ENCODE data around the gene PLPP4. TPM values are rescaled to one million over a fixed set of nuclear protein-coding genes. Genes with fewer than 3 reads are reported as not detected.

The PLPP4 gene
- total RNA-seq, 6 experiments from 2014 or later = 12.2 to 31.1 (median 16.9) TPM

DNA sequence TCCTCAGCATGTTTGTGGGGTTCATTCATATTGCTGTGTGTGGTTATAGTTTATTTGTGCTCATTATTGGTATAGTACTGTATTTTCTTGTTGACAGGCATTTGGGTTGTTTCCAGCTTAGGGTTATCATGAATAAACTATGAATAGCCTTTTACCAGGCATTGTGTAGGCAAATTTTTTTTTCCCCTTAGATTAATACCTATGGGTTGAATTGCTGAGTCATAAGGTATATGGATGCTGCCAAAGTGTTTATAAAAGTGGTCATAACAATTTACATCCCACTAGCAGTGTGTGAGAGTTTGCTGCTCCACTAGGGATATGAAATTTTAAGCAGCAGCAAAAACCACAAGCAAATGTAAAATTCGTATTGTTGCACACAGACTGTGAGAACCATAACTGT lies 175.0 kb downstream of the PLPP4 start:
- Mint-ChIP-seq H3K36me3 (ENCODE audit: low read depth) (no peaks in the 10 kb centered on the region), H3K27me3 (ENCODE audit: insufficient read depth) (peaks cover 3% of the 10 kb centered on the region; the same call in 1 of the 2 replicates), H3K4me1 (ENCODE audit: low read depth) (no peaks in the 10 kb centered on the region), H3K27ac (no peak overlapping the region), H3K4me3 (no peak overlapping the region), H3K9me3 (no peaks in the 10 kb centered on the region)
- TF ChIP-seq, protein P1, sequence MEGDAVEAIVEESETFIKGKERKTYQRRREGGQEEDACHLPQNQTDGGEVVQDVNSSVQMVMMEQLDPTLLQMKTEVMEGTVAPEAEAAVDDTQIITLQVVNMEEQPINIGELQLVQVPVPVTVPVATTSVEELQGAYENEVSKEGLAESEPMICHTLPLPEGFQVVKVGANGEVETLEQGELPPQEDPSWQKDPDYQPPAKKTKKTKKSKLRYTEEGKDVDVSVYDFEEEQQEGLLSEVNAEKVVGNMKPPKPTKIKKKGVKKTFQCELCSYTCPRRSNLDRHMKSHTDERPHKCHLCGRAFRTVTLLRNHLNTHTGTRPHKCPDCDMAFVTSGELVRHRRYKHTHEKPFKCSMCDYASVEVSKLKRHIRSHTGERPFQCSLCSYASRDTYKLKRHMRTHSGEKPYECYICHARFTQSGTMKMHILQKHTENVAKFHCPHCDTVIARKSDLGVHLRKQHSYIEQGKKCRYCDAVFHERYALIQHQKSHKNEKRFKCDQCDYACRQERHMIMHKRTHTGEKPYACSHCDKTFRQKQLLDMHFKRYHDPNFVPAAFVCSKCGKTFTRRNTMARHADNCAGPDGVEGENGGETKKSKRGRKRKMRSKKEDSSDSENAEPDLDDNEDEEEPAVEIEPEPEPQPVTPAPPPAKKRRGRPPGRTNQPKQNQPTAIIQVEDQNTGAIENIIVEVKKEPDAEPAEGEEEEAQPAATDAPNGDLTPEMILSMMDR (IDR thresholded peaks at IDR 0.05) = no peak
- DNase-seq = no peak

DNA sequence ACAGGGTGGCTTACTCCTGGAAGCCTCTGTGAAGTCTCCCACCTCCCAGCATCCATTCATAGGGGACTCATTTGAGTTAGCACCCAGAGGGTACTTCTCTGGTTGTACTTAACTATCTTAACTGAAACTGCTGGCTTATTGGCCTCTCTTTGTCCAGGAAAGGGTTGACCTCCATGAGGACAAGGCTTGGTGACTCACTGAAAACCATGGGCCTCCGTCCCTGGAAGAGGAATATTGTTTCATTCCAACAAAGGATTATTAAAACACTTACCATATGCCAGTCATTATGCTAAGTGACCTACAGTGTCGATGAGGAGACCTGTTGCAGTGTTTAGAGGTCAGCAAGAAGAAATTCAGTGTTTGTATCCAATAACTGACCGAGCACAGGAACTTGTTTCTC lies 175.9 kb downstream of the PLPP4 start:
- H3K9me3 Mint-ChIP-seq = no peaks in the 10 kb centered on the region
- DNase-seq = no peak
- H3K27ac Mint-ChIP-seq = no peak overlapping the region
- no peak overlapping the region for H3K4me3 Mint-ChIP-seq
- H3K4me1 Mint-ChIP-seq (ENCODE audit: low read depth) = no peaks in the 10 kb centered on the region
- TF ChIP-seq, protein P1 (IDR thresholded peaks at IDR 0.05) = no peak
- H3K27me3 Mint-ChIP-seq (ENCODE audit: insufficient read depth) = peaks cover 4% of the 10 kb centered on the region; the same call in 1 of the 2 replicates
- no peaks in the 10 kb centered on the region for H3K36me3 Mint-ChIP-seq (ENCODE audit: low read depth)

DNA sequence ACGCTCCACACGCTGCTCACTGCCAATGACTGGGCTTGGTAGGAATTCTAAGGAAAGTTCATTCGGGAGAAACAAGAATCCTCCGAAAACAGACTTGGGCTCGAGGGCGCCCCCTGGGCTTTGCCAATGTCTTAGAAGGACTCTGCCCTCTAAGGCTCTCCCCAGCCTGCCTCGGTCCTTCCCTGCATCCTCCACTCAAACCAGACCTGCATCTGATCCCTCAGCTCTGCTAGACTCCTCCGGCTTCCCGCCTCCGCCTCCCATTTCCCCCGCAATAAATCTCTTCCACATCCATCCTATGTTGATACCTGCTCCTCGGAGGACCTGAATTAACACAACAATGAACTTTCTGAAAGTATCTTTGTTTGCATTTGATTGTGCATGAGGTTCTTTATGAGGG lies 177.6 kb downstream of the PLPP4 start:
- TF ChIP-seq, protein P1 (IDR thresholded peaks at IDR 0.05) = peak; percentile 26; the same call in 1 of the 2 replicates
- H3K4me3 Mint-ChIP-seq = no peak overlapping the region
- no peaks in the 10 kb centered on the region for H3K36me3 Mint-ChIP-seq (ENCODE audit: low read depth)
- DNase-seq = no peak
- peaks cover 4% of the 10 kb centered on the region; the same call in 1 of the 2 replicates for H3K27me3 Mint-ChIP-seq (ENCODE audit: insufficient read depth)
- H3K9me3 Mint-ChIP-seq = no peaks in the 10 kb centered on the region
- no peak overlapping the region for H3K27ac Mint-ChIP-seq
- no peaks in the 10 kb centered on the region for H3K4me1 Mint-ChIP-seq (ENCODE audit: low read depth)

Data from HFFc6 (cell line).